HUDEP-2 (cell line): ENCODE measurements around the gene THSD8.
A peak's percentile ranks its signal among the peaks of the same experiment; 100 is the strongest.

ENCODE experiments used
- DNase-seq, 76 experiments: peaks; one replicate each; lab custom pipeline; 2025; ENCODE audit not compliant: unreplicated experiment in 76 of 76; lab: John Stamatoyannopoulos, UW

THSD8 gene

GRCh38 chr19:12801466-12802266 is at the start of gene THSD8, which contains the start of gene PRDX2:
Gene THSD8, plus strand, starts transcription at chr19:12802069. Its CDS starts 3 bp downstream, at chr19:12802072.
Gene PRDX2, minus strand, starts transcription at chr19:12801800. Its CDS starts 539 bp downstream, at chr19:12801261.
- DNase-seq, result peak in 71 of 76 experiments; percentile 36 to 96 (median 86)

- no peak for DNase-seq
Observed at GRCh38 chr19:12754465-12755196, 47.2 kb upstream of the THSD8 start.

GRCh38 chr19:12756150-12756883 is 45.6 kb upstream of the THSD8 start:
- DNase-seq, result peak in 4 of 76 experiments; percentile 14 to 20 (median 18)

GRCh38 chr19:12757544-12758274 is 44.2 kb upstream of the THSD8 start:
- peak in 57 of 76 experiments; percentile 29 to 78 (median 59) for DNase-seq

GRCh38 chr19:12759686-12760085 is 42.2 kb upstream of the THSD8 start:
- peak in 20 of 76 experiments; percentile 14 to 47 (median 24) for DNase-seq

- no peak for DNase-seq
Observed at GRCh38 chr19:12763100-12763499, 38.8 kb upstream of the THSD8 start.

GRCh38 chr19:12764698-12765097 is 37.2 kb upstream of the THSD8 start:
- no peak for DNase-seq

GRCh38 chr19:12766051-12766521 is 35.8 kb upstream of the THSD8 start:
- DNase-seq, result peak in 66 of 76 experiments; percentile 41 to 90 (median 71)

GRCh38 chr19:12767150-12767549 is 34.7 kb upstream of the THSD8 start:
- no peak for DNase-seq

- no peak for DNase-seq
Observed at GRCh38 chr19:12767666-12768065, 34.2 kb upstream of the THSD8 start.

GRCh38 chr19:12769689-12770088 is 32.2 kb upstream of the THSD8 start:
- peak in 2 of 76 experiments; percentile 10 to 16 for DNase-seq

- no peak for DNase-seq
Observed at GRCh38 chr19:12770922-12771321, 30.9 kb upstream of the THSD8 start.

- DNase-seq, result no peak
Observed at GRCh38 chr19:12772323-12772722, 29.5 kb upstream of the THSD8 start.

- DNase-seq, result peak in 20 of 76 experiments; percentile 17 to 57 (median 36)
Observed at GRCh38 chr19:12773571-12773970, 28.3 kb upstream of the THSD8 start.

- no peak for DNase-seq
Observed at GRCh38 chr19:12774588-12775555, 27.0 kb upstream of the THSD8 start, which contains the start of gene HOOK2. Gene HOOK2, minus strand, starts transcription at chr19:12775552. Its CDS starts 103 bp downstream, at chr19:12775449.

GRCh38 chr19:12777217-12778016 is 24.5 kb upstream of the THSD8 start:
- peak in 65 of 76 experiments; percentile 32 to 86 (median 69) for DNase-seq

- DNase-seq, result peak in 20 of 76 experiments; percentile 28 to 62 (median 44)
Observed at GRCh38 chr19:12778017-12778904, 23.6 kb upstream of the THSD8 start.
